ENCODE results near the gene ZNF100.

DNA sequence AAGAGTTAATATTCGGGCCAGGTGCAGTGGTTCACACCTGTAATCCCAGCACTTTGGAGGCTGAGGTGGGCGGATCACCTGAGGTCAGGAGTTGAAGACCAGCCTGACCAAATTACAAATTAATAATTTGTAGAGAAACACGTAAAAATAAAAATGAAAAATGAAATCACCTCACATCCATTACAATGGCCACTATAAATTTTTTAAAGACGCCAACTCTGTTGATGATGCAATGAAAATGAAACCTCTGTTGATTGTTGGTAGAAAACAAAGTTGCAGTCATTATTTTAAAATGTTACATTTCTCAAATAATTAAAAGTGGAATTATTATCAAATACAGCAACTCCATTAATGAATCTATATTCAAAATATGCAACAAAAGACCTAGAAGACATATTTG lies 26.8 kb downstream of the ZNF100 start:
- TF ChIP-seq FOXJ3 (CRISPR knock-in tag; IDR thresholded peaks at IDR 0.05): no peak
- no peak for TF ChIP-seq CHD2 (IDR thresholded peaks at IDR 0.05; ENCODE audit: low read depth, low read length)
- no peak for TF ChIP-seq SREBF1 (IDR thresholded peaks at IDR 0.05; ENCODE audit: borderline replicate concordance, low read depth, low read length)
- no peak for TF ChIP-seq ZNF696 (CRISPR knock-in tag; conservative IDR thresholded peaks at IDR 0.05)
- no peak for TF ChIP-seq FOXK2 (conservative IDR thresholded peaks at IDR 0.05 in 1 of 2, IDR thresholded peaks at IDR 0.05 in 1 of 2; ENCODE audit: low read depth in 2 of 2)

All from K562 (cell line).